Activated naive CD4-positive, alpha-beta T cell (primary cell): ENCODE data around the gene GNPTG.

Source experiments
- DNase-seq, 4 experiments: peaks; one replicate each; lab custom pipeline; 2025; lab: John Stamatoyannopoulos, UW

GNPTG gene

GRCh38 chr16:1351582-1352362 is at the start of gene GNPTG, which contains the start of gene TSR3:
TSS of gene GNPTG (plus strand) at chr16:1351931. CDS start at chr16:1351966, 35 bp downstream.
TSS of gene TSR3 (minus strand) at chr16:1351878. CDS start at chr16:1351804, 74 bp downstream.
- DNase-seq = peak; percentile 56 to 80 (median 70)

GRCh38 chr16:1305823-1306222 is 45.9 kb upstream of the GNPTG start:
- no peak for DNase-seq

GRCh38 chr16:1306334-1306733 is 45.4 kb upstream of the GNPTG start:
- DNase-seq = no peak

GRCh38 chr16:1308036-1308976 is 43.4 kb upstream of the GNPTG start:
- no peak for DNase-seq

GRCh38 chr16:1308977-1309885 is 42.5 kb upstream of the GNPTG start, which contains the start of gene UBE2I:
TSS of gene UBE2I (plus strand) at chr16:1309636. CDS start at chr16:1314031, 4,395 bp downstream.
- peak; percentile 95 to 98 (median 96) for DNase-seq

- peak in 2 of 4 experiments; percentile 34 to 51 for DNase-seq
Measured at GRCh38 chr16:1309888-1310831, 41.6 kb upstream of the GNPTG start.

- DNase-seq = peak in 1 of 4 experiments; percentile 17
Measured at GRCh38 chr16:1310832-1311200, 40.9 kb upstream of the GNPTG start.

GRCh38 chr16:1311212-1311737 is 40.5 kb upstream of the GNPTG start:
- no peak for DNase-seq

- DNase-seq = no peak
Measured at GRCh38 chr16:1311738-1312466, 39.8 kb upstream of the GNPTG start.

GRCh38 chr16:1312467-1312816 is 39.3 kb upstream of the GNPTG start:
- DNase-seq = no peak

GRCh38 chr16:1312903-1313302 is 38.8 kb upstream of the GNPTG start:
- DNase-seq = no peak

GRCh38 chr16:1313721-1314369 is 37.9 kb upstream of the GNPTG start:
- DNase-seq = no peak

- no peak for DNase-seq
Measured at GRCh38 chr16:1314399-1315068, 37.2 kb upstream of the GNPTG start.

GRCh38 chr16:1315081-1316032 is 36.4 kb upstream of the GNPTG start:
- no peak for DNase-seq

GRCh38 chr16:1316033-1316405 is 35.7 kb upstream of the GNPTG start:
- no peak for DNase-seq

GRCh38 chr16:1317479-1318267 is 34.1 kb upstream of the GNPTG start:
- DNase-seq = no peak

GRCh38 chr16:1318268-1318545 is 33.5 kb upstream of the GNPTG start:
- DNase-seq = no peak
